IMR-90 (cell line): ENCODE data around the gene ZYG11A. TPM values are rescaled to one million over a fixed set of nuclear protein-coding genes. Genes with fewer than 3 reads are reported as not detected.

Experiments used
- ATAC-seq: fragments of 200-7000 bp; cut with Tn5 transposase; 2 replicates; pipeline ENCODE4 v1.9.1; 2020; ENCODE audit warnings: low read depth, mild to moderate bottlenecking, moderate library complexity
- BruUV-seq: library from RNA; stranded (reverse); fragments of 400-500 nt; replicated peaks from 2 replicates; lab custom pipeline; 2021; lab: Mats Ljungman, UMichigan
- CTCF ChIA-PET: fragments of 300-600 bp; formaldehyde crosslinking; extraction: SDS; loops from one replicate; lab custom pipeline; 2021; ENCODE audit warnings: antibody characterized with exemption; lab: Yijun Ruan, JAX
- POLR2A ChIA-PET: fragments of 300-600 bp; sonication (Branson Sonifier 250); formaldehyde crosslinking; loops from one replicate; lab custom pipeline; 2022; ENCODE audit warnings: antibody characterized with exemption; ENCODE audit not compliant: unreplicated experiment; lab: Charles Lee
- DNase-seq: peaks from one replicate; pipeline ENCODE4 v3.0.0; 2013
- H2AFZ ChIP-seq: replicated peaks from 2 replicates; pipeline ENCODE3; 2013; ENCODE audit warnings: low read length, mild to moderate bottlenecking; ENCODE audit not compliant: poor library complexity
- H2AK5ac ChIP-seq: 2 replicates; pipeline ENCODE4 v1.6.1; 2013; ENCODE audit warnings: low read depth, low read length, inconsistent platforms
- H2AK9ac ChIP-seq: replicated peaks from 2 replicates; pipeline ENCODE3; 2013; ENCODE audit warnings: mild to moderate bottlenecking, low read depth, low read length, moderate library complexity; ENCODE audit not compliant: poor library complexity
- H2BK120ac ChIP-seq: 2 replicates; pipeline ENCODE4 v1.6.1; 2013; ENCODE audit warnings: low read depth, low read length, inconsistent platforms
- H2BK15ac ChIP-seq: 3 replicates; pipeline ENCODE4 v1.6.1; 2013; ENCODE audit warnings: low read depth, low read length, inconsistent platforms
- H2BK20ac ChIP-seq: 2 replicates; pipeline ENCODE4 v1.6.1; 2013; ENCODE audit warnings: low read depth, mild to moderate bottlenecking, inconsistent platforms, low read length, moderate library complexity
- H2BK5ac ChIP-seq: 2 replicates; pipeline ENCODE4 v1.6.1; 2013; ENCODE audit warnings: mild to moderate bottlenecking, low read depth, low read length, inconsistent platforms; ENCODE audit not compliant: poor library complexity, severe bottlenecking
- H3K14ac ChIP-seq: replicated peaks from 2 replicates; pipeline ENCODE4 v1.6.1; 2013; ENCODE audit warnings: low read depth, low read length, inconsistent platforms
- H3K18ac ChIP-seq: 2 replicates; pipeline ENCODE4 v1.6.1; 2013; ENCODE audit warnings: low read depth, low read length, control low read depth
- H3K23ac ChIP-seq: 2 replicates; pipeline ENCODE4 v1.6.1; 2013; ENCODE audit warnings: low read depth, low read length, inconsistent platforms
- H3K27ac ChIP-seq: 2 replicates; pipeline ENCODE4 v1.5.1; 2013; ENCODE audit warnings: mild to moderate bottlenecking, control low read depth, low read length; ENCODE audit not compliant: insufficient read depth
- H3K27me3 ChIP-seq: 2 replicates; pipeline ENCODE4 v1.6.1; 2013; ENCODE audit warnings: low read length; ENCODE audit not compliant: control insufficient read depth, insufficient read depth
- H3K36me3 ChIP-seq: 2 replicates; pipeline ENCODE4 v1.6.1; 2013; ENCODE audit warnings: low read length, mixed read lengths; ENCODE audit not compliant: control insufficient read depth, insufficient read depth
- H3K4ac ChIP-seq: 2 replicates; pipeline ENCODE4 v1.6.1; 2013; ENCODE audit warnings: low read depth, low read length, inconsistent platforms
- H3K4me1 ChIP-seq: 2 replicates; pipeline ENCODE4 v1.6.1; 2013; ENCODE audit warnings: low read length, mixed read lengths; ENCODE audit not compliant: control insufficient read depth, insufficient read depth
- H3K4me2 ChIP-seq: 2 replicates; pipeline ENCODE4 v1.6.1; 2013; ENCODE audit warnings: low read depth, mild to moderate bottlenecking, control low read depth, low read length, moderate library complexity
- H3K4me3 ChIP-seq: 2 replicates; pipeline ENCODE4 v1.5.1; 2013; ENCODE audit warnings: low read depth, mild to moderate bottlenecking, control low read depth, low read length, moderate library complexity; ENCODE audit not compliant: insufficient read depth
- H3K56ac ChIP-seq: 2 replicates; pipeline ENCODE4 v1.6.1; 2013; ENCODE audit warnings: low read length, inconsistent platforms; ENCODE audit not compliant: insufficient read depth; ENCODE audit errors: extremely low read depth
- H3K79me1 ChIP-seq, 2 experiments: 2 replicates each; pipeline ENCODE4 v1.6.1; 2013; ENCODE audit warnings: low read length in 2 of 2, inconsistent platforms in 1 of 2, low read depth in 1 of 2
- H3K9ac ChIP-seq: 2 replicates; pipeline ENCODE4 v1.6.1; 2013; ENCODE audit warnings: low read depth, low read length, control low read depth
- H3K9me1 ChIP-seq: 2 replicates; pipeline ENCODE4 v1.6.1; 2013; ENCODE audit warnings: low read length, inconsistent platforms; ENCODE audit not compliant: insufficient read depth
- H3K9me3 ChIP-seq: 2 replicates; pipeline ENCODE4 v1.6.1; 2013; ENCODE audit warnings: low read length; ENCODE audit not compliant: control insufficient read depth, insufficient read depth
- H4K20me1 ChIP-seq: 2 replicates; pipeline ENCODE4 v1.6.1; 2013; ENCODE audit warnings: low read length, inconsistent platforms; ENCODE audit not compliant: insufficient read depth
- H4K5ac ChIP-seq: 2 replicates; pipeline ENCODE4 v1.6.1; 2013; ENCODE audit warnings: mild to moderate bottlenecking, low read depth, low read length, control low read depth
- H4K8ac ChIP-seq, 2 experiments: 2 replicates each; pipeline ENCODE4 v1.6.1; 2013; ENCODE audit warnings: low read depth in 2 of 2, low read length in 2 of 2, control low read depth in 1 of 2, inconsistent platforms in 1 of 2
- H4K91ac ChIP-seq: 2 replicates; pipeline ENCODE4 v1.6.1; 2013; ENCODE audit warnings: low read depth, low read length, inconsistent platforms; ENCODE audit not compliant: insufficient read depth
- NFE2L2 ChIP-seq: fragments of 150-350 bp; IDR thresholded peaks from 2 replicates; pipeline ENCODE4 v1.6.1; 2016; ENCODE audit warnings: low read depth, mild to moderate bottlenecking, low read length
- WGBS, 2 experiments: methylation state at CpG; one replicate each; pipeline versions ENCODE4 v1.1.5 to v1.1.7; 2013; ENCODE audit warnings: missing lambda C conversion rate in 2 of 2; ENCODE audit not compliant: insufficient read length in 1 of 2; ENCODE audit errors: extremely low coverage in 2 of 2; 5-methylcytosine and 5-hydroxymethylcytosine counted together
- dilution Hi-C: fragments of 300-500 bp; cut with HindIII; formaldehyde crosslinking; loops from one replicate; pipeline ENCODE4 v1.14.3; 2018; ENCODE audit warnings: low sequenced_read_pairs; ENCODE audit not compliant: unreplicated experiment
- in situ Hi-C: fragments of 300-500 bp; cut with MboI; formaldehyde crosslinking; loops from 3 replicates; pipeline ENCODE4 v1.14.3; 2019; ENCODE audit warnings: low sequenced_read_pairs, inconsistent platforms, mixed read lengths
- intact Hi-C: fragments of 100-400 bp; cut with micrococcal nuclease; formaldehyde crosslinking; loops from 2 replicates; pipeline ENCODE4 v1.10.0; 2022
- polyA plus RNA-seq, 3 experiments: library from polyadenylated mRNA; depleted of rRNA; stranded (reverse); fragments of >200 nt; gene quantifications; 2 replicates each; pipeline ENCODE4 v1.2.3, GENCODE V29; 2012; ENCODE audit warnings: low replicate concordance in 1 of 3
- total RNA-seq: library from RNA; depleted of rRNA; stranded (reverse); fragments of >200 nt; gene quantifications from 2 replicates; pipeline ENCODE4 v1.2.3, GENCODE V29; 2012

ZYG11A gene
- total and polyA plus RNA-seq, 2 of the 4 experiments (the other 2 are of a cell fraction): 0.63 to 2.0 TPM

- ChIA-PET CTCF (no interaction called here), POLR2A (no interaction called here)
- Histone ChIP-seq H4K8ac (no peak overlapping the region), H3K9ac (no peak overlapping the region), H3K18ac (no peak overlapping the region), H3K27ac (no peak overlapping the region), H2BK15ac (no peak overlapping the region), H2BK20ac (no peak overlapping the region), H3K4ac (no peak overlapping the region), H3K56ac (no peak overlapping the region), H3K23ac (no peak overlapping the region), H2BK120ac (no peak overlapping the region), H3K9me3 (no peaks in the 10 kb centered on the region), H2BK5ac (no peak overlapping the region), H3K4me2 (no peak overlapping the region), H2AK5ac (no peak overlapping the region), H3K36me3 (no peaks in the 10 kb centered on the region), H4K20me1 (no peaks in the 10 kb centered on the region), H3K4me3 (no peak overlapping the region), H3K14ac (no peak overlapping the region), H2AK9ac (no peak overlapping the region), H3K79me1 (no peaks in the 10 kb centered on the region), H4K91ac (no peak overlapping the region), H3K4me1 (no peaks in the 10 kb centered on the region), H2AFZ (no peak overlapping the region), H4K5ac (no peak overlapping the region), H3K27me3 (no peaks in the 10 kb centered on the region), H3K9me1 (no peaks in the 10 kb centered on the region)
- in situ Hi-C loops: no loop called here
- ATAC-seq (no peak), DNase-seq (no peak)
- intact Hi-C loops: no loop called here
- BruUV-seq: no TSS peak
- no peak for TF ChIP-seq NFE2L2
- dilution Hi-C loops: no loop called here
- WGBS, 2 experiments: 80% methylated on average over 1 of the region's 3 CpGs; no CpG with 5 or more reads in 1 of the 2 experiments
These were observed 7.8 kb upstream of the ZYG11A start for GRCh38 chr1:52834798-52835197.
